ENCODE results near the gene TSPAN32.
"Not testable (repeated sequence)": the region's sequence is repeated elsewhere in the genome, so short reads cannot be mapped to it uniquely, and the experiment has no call there.

The TSPAN32 gene

DNA sequence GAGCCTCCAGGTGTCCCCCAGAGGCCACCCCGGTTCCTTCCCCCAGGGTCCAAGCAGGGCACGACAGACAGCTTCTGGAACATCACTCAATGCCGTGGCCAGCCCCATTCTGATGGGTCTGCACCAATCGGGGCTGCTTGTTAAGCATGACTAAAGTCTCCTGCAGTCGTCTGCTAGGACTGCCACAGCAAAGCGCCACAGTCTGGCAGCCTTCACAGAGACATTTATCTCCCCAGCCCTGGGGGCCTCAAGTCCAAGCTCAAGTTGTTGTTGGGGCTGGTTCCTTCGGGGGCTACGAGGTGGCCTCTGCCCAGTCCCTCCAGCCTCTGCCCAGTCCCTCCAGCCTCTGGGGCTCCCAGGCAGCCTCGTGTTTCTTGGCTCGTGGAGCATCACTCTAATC is 61.3 kb downstream of the TSPAN32 start:
- H3K27ac ChIP-seq = no peak overlapping the region
- TF ChIP-seq ZFX (IDR thresholded peaks at IDR 0.05; ENCODE audit: borderline replicate concordance) = no peak
- TF ChIP-seq, protein P1, sequence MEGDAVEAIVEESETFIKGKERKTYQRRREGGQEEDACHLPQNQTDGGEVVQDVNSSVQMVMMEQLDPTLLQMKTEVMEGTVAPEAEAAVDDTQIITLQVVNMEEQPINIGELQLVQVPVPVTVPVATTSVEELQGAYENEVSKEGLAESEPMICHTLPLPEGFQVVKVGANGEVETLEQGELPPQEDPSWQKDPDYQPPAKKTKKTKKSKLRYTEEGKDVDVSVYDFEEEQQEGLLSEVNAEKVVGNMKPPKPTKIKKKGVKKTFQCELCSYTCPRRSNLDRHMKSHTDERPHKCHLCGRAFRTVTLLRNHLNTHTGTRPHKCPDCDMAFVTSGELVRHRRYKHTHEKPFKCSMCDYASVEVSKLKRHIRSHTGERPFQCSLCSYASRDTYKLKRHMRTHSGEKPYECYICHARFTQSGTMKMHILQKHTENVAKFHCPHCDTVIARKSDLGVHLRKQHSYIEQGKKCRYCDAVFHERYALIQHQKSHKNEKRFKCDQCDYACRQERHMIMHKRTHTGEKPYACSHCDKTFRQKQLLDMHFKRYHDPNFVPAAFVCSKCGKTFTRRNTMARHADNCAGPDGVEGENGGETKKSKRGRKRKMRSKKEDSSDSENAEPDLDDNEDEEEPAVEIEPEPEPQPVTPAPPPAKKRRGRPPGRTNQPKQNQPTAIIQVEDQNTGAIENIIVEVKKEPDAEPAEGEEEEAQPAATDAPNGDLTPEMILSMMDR (IDR thresholded peaks at IDR 0.05) = no peak

DNA sequence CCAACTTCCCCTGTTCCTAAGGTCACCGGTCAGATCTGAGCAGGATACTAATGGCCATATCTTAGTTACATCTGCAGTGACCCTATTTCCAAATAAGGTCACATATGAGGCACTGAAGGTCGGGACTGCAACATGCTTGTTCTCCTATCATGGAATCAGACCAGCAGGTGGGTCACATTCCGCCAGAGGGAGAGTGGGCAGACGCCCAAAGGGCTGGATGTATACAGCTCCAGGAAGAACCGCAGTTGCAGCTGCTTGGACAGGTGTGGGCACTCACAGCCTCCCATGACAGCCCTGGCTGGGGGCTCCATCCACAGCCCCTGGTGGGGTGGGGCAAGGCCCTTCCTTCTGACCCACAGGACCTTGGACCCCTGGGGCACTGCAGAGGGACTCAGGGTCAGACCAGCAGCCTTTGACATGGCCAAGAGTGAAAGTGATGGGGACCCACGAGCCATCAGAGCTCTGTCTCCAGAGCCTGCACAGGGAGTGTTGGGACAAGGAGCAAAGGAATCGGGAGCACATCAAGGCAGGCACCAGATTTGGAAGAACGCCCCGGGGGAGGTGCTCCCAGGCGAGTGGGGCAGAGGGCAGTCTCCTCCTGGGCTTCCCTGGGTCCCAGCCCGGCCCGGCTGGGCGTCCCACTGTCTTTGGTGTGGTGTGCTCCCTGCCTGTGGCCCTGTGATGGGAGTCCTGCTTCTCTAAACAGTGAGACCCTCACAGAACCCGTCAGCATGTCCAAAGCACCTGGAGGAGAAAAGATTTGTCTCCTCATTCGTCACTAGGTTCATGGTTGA is 62.0 kb downstream of the TSPAN32 start:
- H3K27ac ChIP-seq = no peak overlapping the region
- TF ChIP-seq ZFX (IDR thresholded peaks at IDR 0.05; ENCODE audit: borderline replicate concordance) = no peak
- TF ChIP-seq, protein P1 (IDR thresholded peaks at IDR 0.05) = no peak

DNA sequence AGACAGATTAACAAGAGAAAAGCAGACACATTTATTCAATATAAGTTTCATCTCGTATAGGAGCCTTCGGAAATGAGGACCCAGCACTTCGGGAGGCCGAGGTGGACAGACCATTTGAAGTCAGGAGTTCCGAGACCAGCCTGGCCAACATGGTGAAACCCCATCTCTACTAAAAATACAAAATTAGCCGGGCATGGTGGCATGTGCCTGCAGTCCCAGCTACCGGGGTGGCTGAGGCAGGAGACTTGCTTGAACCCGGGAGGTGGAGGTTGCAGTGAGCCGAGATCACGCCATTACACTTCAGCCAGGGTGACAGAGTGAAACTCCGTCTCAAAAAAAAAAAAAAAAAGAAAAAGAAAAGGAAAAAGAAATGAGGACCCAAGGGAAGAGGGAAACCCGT is 62.6 kb downstream of the TSPAN32 start:
- H3K27ac ChIP-seq = not testable (repeated sequence)

DNA sequence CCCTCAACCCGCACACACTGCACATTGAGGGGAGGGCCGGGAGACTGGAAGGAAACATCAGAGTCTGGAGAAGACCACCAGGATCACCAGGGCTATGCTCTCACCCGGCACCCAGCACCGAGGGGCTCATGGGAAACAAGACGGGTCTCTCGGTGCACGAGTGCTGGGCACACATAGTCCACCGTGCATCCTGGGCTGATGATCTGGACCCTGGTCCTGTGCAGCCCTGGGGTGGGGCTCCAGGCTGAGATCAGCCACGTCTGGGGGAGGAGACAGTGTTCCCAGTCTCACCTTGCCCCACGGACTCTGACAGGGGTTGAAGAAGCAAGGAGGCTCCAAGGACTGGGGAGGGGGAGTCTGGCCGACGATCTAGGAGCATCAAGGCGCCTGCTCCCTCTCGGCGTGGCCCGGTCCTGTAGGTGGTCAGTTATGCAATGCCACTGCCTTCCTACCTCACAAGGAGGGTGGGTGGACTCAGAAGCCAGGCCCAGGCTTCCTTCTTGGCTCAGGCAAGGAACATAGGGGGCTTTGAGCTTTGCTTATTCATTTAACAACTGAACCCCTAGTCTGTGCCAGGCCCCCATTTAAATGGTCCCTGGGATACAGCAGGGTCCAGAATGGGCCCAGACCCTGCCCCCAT is 63.9 kb downstream of the TSPAN32 start:
- H3K27ac ChIP-seq = no peak overlapping the region
- TF ChIP-seq, protein P1 (IDR thresholded peaks at IDR 0.05) = no peak
- TF ChIP-seq ZFX (IDR thresholded peaks at IDR 0.05; ENCODE audit: borderline replicate concordance) = no peak

DNA sequence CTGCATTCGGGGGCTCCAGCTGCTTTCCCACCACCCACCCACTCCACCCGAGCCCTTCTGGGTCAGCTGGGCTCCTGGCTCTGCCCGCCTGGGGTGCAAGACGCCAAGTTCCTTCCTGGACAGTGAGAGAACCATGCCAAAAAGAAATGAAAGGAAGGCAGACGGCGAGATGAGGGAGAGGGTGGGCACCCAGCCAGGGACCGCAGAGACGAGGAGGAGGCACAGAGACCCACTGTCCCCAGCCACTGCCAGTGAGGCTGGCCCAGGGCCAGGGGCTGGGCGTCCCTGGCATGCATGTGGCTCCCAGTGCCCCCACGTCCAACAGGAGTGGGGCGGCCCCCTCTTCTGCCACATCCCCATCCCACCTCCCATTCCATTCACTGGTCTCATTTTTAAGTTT is 64.5 kb downstream of the TSPAN32 start:
- TF ChIP-seq, protein P1 (IDR thresholded peaks at IDR 0.05) = no peak
- TF ChIP-seq ZFX (IDR thresholded peaks at IDR 0.05; ENCODE audit: borderline replicate concordance) = no peak
- H3K27ac ChIP-seq = no peak overlapping the region

DNA sequence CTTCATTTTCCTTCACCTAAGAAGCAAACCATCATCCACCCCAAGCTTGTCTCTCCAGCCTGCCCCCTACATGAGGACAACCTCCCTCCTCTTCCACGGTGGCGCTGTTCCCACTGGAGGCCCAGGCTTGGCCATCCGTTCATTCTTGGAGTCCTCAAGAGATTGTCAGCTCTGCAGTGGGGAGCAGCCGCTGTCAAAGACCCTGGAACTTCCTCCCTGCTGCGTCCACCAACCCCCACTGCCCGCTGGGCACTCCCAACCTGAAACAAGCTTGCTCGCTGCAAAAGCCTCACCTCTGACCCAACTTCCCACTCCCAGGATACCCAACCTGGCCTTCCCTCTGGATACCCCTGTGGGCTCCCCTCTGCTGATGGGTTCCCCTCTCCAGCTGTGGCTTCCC is 64.9 kb downstream of the TSPAN32 start:
- TF ChIP-seq, protein P1 (IDR thresholded peaks at IDR 0.05) = no peak
- no peak for TF ChIP-seq ZFX (IDR thresholded peaks at IDR 0.05; ENCODE audit: borderline replicate concordance)
- no peak overlapping the region for H3K27ac ChIP-seq

DNA sequence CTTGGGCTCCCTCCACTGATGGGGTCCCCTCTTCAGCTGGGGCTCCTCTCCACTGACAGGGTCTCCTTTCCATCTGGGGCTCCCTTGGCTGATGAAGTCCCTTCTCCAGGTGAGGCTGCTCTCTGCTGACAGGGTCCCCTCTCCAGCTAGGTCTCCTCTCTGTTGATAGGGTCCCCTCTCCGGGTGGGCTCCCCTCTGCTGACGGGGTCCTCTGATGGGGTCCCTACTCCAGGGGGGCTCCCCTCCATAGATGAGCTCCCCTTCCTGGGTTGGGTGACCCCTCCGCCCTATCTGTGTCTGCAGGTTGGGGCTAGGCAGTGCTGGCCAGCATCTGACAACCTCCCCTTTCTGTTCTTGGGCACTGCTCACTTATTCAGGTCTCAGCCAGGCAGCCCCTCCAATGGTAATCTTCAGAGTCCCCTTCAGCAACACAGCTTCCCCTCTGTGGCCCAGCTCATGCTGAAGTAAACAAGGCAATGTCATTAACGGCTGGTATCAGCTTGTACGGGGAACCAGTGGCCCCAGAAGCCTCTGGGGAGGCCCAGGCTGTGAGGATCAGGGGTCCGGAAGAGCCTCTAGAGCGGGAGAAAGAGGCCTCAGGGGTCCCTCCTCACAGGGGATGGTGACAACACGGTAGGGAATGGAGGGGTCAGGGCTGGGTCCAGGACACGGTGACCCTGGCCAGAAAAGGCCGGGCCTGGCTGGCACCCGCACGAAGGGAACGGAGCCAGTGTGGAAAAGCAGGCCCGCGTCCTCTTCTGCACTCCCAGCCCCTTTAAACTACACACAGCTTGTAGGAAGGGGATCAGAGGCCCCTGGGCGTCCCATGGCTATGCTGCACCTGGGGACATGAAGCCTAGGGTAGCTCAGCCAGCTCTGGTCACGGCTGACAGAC is 65.7 kb downstream of the TSPAN32 start:
- no peak overlapping the region for H3K27ac ChIP-seq
- TF ChIP-seq ZFX (IDR thresholded peaks at IDR 0.05; ENCODE audit: borderline replicate concordance) = no peak
- TF ChIP-seq, protein P1 (IDR thresholded peaks at IDR 0.05) = no peak
